IMR-90 (cell line): ENCODE results near the gene KRT28. TPM values are rescaled to one million over a fixed set of nuclear protein-coding genes. Genes with fewer than 3 reads are reported as not detected.

Source experiments
- ATAC-seq: fragments of 200-7000 bp; cut with Tn5 transposase; 2 replicates; pipeline ENCODE4 v1.9.1; 2020; ENCODE audit warnings: low read depth, mild to moderate bottlenecking, moderate library complexity
- BruUV-seq: library from RNA; stranded (reverse); fragments of 400-500 nt; replicated peaks from 2 replicates; lab custom pipeline; 2021; lab: Mats Ljungman, UMichigan
- CTCF ChIA-PET: fragments of 300-600 bp; formaldehyde crosslinking; extraction: SDS; loops from one replicate; lab custom pipeline; 2021; ENCODE audit warnings: antibody characterized with exemption; lab: Yijun Ruan, JAX
- POLR2A ChIA-PET: fragments of 300-600 bp; sonication (Branson Sonifier 250); formaldehyde crosslinking; loops from one replicate; lab custom pipeline; 2022; ENCODE audit warnings: antibody characterized with exemption; ENCODE audit not compliant: unreplicated experiment; lab: Charles Lee
- DNase-seq: peaks from one replicate; pipeline ENCODE4 v3.0.0; 2013
- H2AFZ ChIP-seq: replicated peaks from 2 replicates; pipeline ENCODE3; 2013; ENCODE audit warnings: low read length, mild to moderate bottlenecking; ENCODE audit not compliant: poor library complexity
- H2AK5ac ChIP-seq: 2 replicates; pipeline ENCODE4 v1.6.1; 2013; ENCODE audit warnings: low read depth, low read length, inconsistent platforms
- H2AK9ac ChIP-seq: replicated peaks from 2 replicates; pipeline ENCODE3; 2013; ENCODE audit warnings: mild to moderate bottlenecking, low read depth, low read length, moderate library complexity; ENCODE audit not compliant: poor library complexity
- H2BK120ac ChIP-seq: 2 replicates; pipeline ENCODE4 v1.6.1; 2013; ENCODE audit warnings: low read depth, low read length, inconsistent platforms
- H2BK15ac ChIP-seq: 3 replicates; pipeline ENCODE4 v1.6.1; 2013; ENCODE audit warnings: low read depth, low read length, inconsistent platforms
- H2BK20ac ChIP-seq: 2 replicates; pipeline ENCODE4 v1.6.1; 2013; ENCODE audit warnings: low read depth, mild to moderate bottlenecking, inconsistent platforms, low read length, moderate library complexity
- H2BK5ac ChIP-seq: 2 replicates; pipeline ENCODE4 v1.6.1; 2013; ENCODE audit warnings: mild to moderate bottlenecking, low read depth, low read length, inconsistent platforms; ENCODE audit not compliant: poor library complexity, severe bottlenecking
- H3K14ac ChIP-seq: replicated peaks from 2 replicates; pipeline ENCODE4 v1.6.1; 2013; ENCODE audit warnings: low read depth, low read length, inconsistent platforms
- H3K18ac ChIP-seq: 2 replicates; pipeline ENCODE4 v1.6.1; 2013; ENCODE audit warnings: low read depth, low read length, control low read depth
- H3K23ac ChIP-seq: 2 replicates; pipeline ENCODE4 v1.6.1; 2013; ENCODE audit warnings: low read depth, low read length, inconsistent platforms
- H3K27ac ChIP-seq: 2 replicates; pipeline ENCODE4 v1.5.1; 2013; ENCODE audit warnings: mild to moderate bottlenecking, control low read depth, low read length; ENCODE audit not compliant: insufficient read depth
- H3K27me3 ChIP-seq: 2 replicates; pipeline ENCODE4 v1.6.1; 2013; ENCODE audit warnings: low read length; ENCODE audit not compliant: control insufficient read depth, insufficient read depth
- H3K36me3 ChIP-seq: 2 replicates; pipeline ENCODE4 v1.6.1; 2013; ENCODE audit warnings: low read length, mixed read lengths; ENCODE audit not compliant: control insufficient read depth, insufficient read depth
- H3K4ac ChIP-seq: 2 replicates; pipeline ENCODE4 v1.6.1; 2013; ENCODE audit warnings: low read depth, low read length, inconsistent platforms
- H3K4me1 ChIP-seq: 2 replicates; pipeline ENCODE4 v1.6.1; 2013; ENCODE audit warnings: low read length, mixed read lengths; ENCODE audit not compliant: control insufficient read depth, insufficient read depth
- H3K4me2 ChIP-seq: 2 replicates; pipeline ENCODE4 v1.6.1; 2013; ENCODE audit warnings: low read depth, mild to moderate bottlenecking, control low read depth, low read length, moderate library complexity
- H3K4me3 ChIP-seq: 2 replicates; pipeline ENCODE4 v1.5.1; 2013; ENCODE audit warnings: low read depth, mild to moderate bottlenecking, control low read depth, low read length, moderate library complexity; ENCODE audit not compliant: insufficient read depth
- H3K56ac ChIP-seq: 2 replicates; pipeline ENCODE4 v1.6.1; 2013; ENCODE audit warnings: low read length, inconsistent platforms; ENCODE audit not compliant: insufficient read depth; ENCODE audit errors: extremely low read depth
- H3K79me1 ChIP-seq, 2 experiments: 2 replicates each; pipeline ENCODE4 v1.6.1; 2013; ENCODE audit warnings: low read length in 2 of 2, inconsistent platforms in 1 of 2, low read depth in 1 of 2
- H3K9ac ChIP-seq: 2 replicates; pipeline ENCODE4 v1.6.1; 2013; ENCODE audit warnings: low read depth, low read length, control low read depth
- H3K9me1 ChIP-seq: 2 replicates; pipeline ENCODE4 v1.6.1; 2013; ENCODE audit warnings: low read length, inconsistent platforms; ENCODE audit not compliant: insufficient read depth
- H3K9me3 ChIP-seq: 2 replicates; pipeline ENCODE4 v1.6.1; 2013; ENCODE audit warnings: low read length; ENCODE audit not compliant: control insufficient read depth, insufficient read depth
- H4K20me1 ChIP-seq: 2 replicates; pipeline ENCODE4 v1.6.1; 2013; ENCODE audit warnings: low read length, inconsistent platforms; ENCODE audit not compliant: insufficient read depth
- H4K5ac ChIP-seq: 2 replicates; pipeline ENCODE4 v1.6.1; 2013; ENCODE audit warnings: mild to moderate bottlenecking, low read depth, low read length, control low read depth
- H4K8ac ChIP-seq, 2 experiments: 2 replicates each; pipeline ENCODE4 v1.6.1; 2013; ENCODE audit warnings: low read depth in 2 of 2, low read length in 2 of 2, control low read depth in 1 of 2, inconsistent platforms in 1 of 2
- H4K91ac ChIP-seq: 2 replicates; pipeline ENCODE4 v1.6.1; 2013; ENCODE audit warnings: low read depth, low read length, inconsistent platforms; ENCODE audit not compliant: insufficient read depth
- CEBPB ChIP-seq: IDR thresholded peaks from 2 replicates; pipeline ENCODE4 v1.6.1; 2012; ENCODE audit warnings: low read depth, low read length, improper control_type of control experiment
- MAFK ChIP-seq: IDR thresholded peaks from 2 replicates; pipeline ENCODE4 v1.6.1; 2012; ENCODE audit warnings: low read depth, low read length, improper control_type of control experiment
- NFE2L2 ChIP-seq: fragments of 150-350 bp; IDR thresholded peaks from 2 replicates; pipeline ENCODE4 v1.6.1; 2016; ENCODE audit warnings: low read depth, mild to moderate bottlenecking, low read length
- RFX5 ChIP-seq: IDR thresholded peaks from 2 replicates; pipeline ENCODE4 v1.8.0; 2012; ENCODE audit warnings: low read depth, mild to moderate bottlenecking, low read length, moderate library complexity
- SMC3 ChIP-seq: fragments of 150-350 bp; IDR thresholded peaks from 2 replicates; pipeline ENCODE4 v1.6.1; 2016; ENCODE audit warnings: low read depth, mild to moderate bottlenecking, antibody characterized with exemption, low read length, moderate library complexity
- WGBS, 2 experiments: methylation state at CpG; one replicate each; pipeline versions ENCODE4 v1.1.5 to v1.1.7; 2013; ENCODE audit warnings: missing lambda C conversion rate in 2 of 2; ENCODE audit not compliant: insufficient read length in 1 of 2; ENCODE audit errors: extremely low coverage in 2 of 2; 5-methylcytosine and 5-hydroxymethylcytosine counted together
- dilution Hi-C: fragments of 300-500 bp; cut with HindIII; formaldehyde crosslinking; loops from one replicate; pipeline ENCODE4 v1.14.3; 2018; ENCODE audit warnings: low sequenced_read_pairs; ENCODE audit not compliant: unreplicated experiment
- in situ Hi-C: fragments of 300-500 bp; cut with MboI; formaldehyde crosslinking; loops from 3 replicates; pipeline ENCODE4 v1.14.3; 2019; ENCODE audit warnings: low sequenced_read_pairs, inconsistent platforms, mixed read lengths
- intact Hi-C: fragments of 100-400 bp; cut with micrococcal nuclease; formaldehyde crosslinking; loops from 2 replicates; pipeline ENCODE4 v1.10.0; 2022
- polyA plus RNA-seq, 3 experiments: library from polyadenylated mRNA; depleted of rRNA; stranded (reverse); fragments of >200 nt; gene quantifications; 2 replicates each; pipeline ENCODE4 v1.2.3, GENCODE V29; 2012; ENCODE audit warnings: low replicate concordance in 1 of 3
- total RNA-seq: library from RNA; depleted of rRNA; stranded (reverse); fragments of >200 nt; gene quantifications from 2 replicates; pipeline ENCODE4 v1.2.3, GENCODE V29; 2012
- TF ChIP-seq, protein P1 (sequence below): conservative IDR thresholded peaks from 2 replicates; pipeline ENCODE4 v1.5.1; 2012; ENCODE audit warnings: mild to moderate bottlenecking, low read depth, low read length, improper control_type of control experiment

The KRT28 gene
- total and polyA plus RNA-seq, 2 of the 4 experiments (the other 2 are of a cell fraction), result not detected

DNA sequence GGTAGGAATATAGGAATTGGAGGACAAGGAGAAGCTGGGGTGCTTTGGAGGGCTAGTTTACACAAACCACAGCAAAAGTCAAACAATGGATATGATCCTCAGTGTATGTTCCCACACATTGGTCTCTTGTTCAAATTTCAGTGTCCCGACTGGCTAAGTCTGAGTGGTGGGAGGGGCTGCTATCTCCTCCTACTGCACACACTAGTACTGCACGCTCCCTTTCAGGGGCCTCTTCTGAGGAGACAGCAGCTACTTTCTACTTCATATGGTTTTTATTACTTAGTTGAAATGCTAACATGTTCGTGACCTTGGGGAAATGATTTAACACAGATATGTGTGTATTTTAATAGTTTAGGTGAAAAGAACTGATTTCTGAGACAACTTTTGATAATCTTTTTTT lies 41.5 kb upstream of the KRT28 start:
- CTCF ChIA-PET, result no interaction called here
- H2BK20ac ChIP-seq, result no peak overlapping the region
- H2AK9ac ChIP-seq, result no peak overlapping the region
- H3K4ac ChIP-seq, result no peak overlapping the region
- no peak overlapping the region for H3K9ac ChIP-seq
- H4K91ac ChIP-seq, result no peak overlapping the region
- H4K5ac ChIP-seq, result no peak overlapping the region
- H2BK15ac ChIP-seq, result no peak overlapping the region
- no peaks in the 10 kb centered on the region for H3K4me1 ChIP-seq
- 0 out of 2 replicates have a peak, but pooled peaks cover 2% of the 10 kb centered on the region for H3K9me1 ChIP-seq
- no peaks in the 10 kb centered on the region for H3K9me3 ChIP-seq
- no CpG with 5 or more reads among the region's 3 CpGs for WGBS, 2 experiments
- H4K8ac ChIP-seq, result no peak overlapping the region
- H3K23ac ChIP-seq, result no peak overlapping the region
- in situ Hi-C loops, result no loop called here
- POLR2A ChIA-PET, result no interaction called here
- DNase-seq (no peak), ATAC-seq (no peak)
- H3K4me3 ChIP-seq, result no peak overlapping the region
- H4K20me1 ChIP-seq, result no peaks in the 10 kb centered on the region
- no peak overlapping the region for H3K14ac ChIP-seq
- no peak overlapping the region for H2BK120ac ChIP-seq
- no peak overlapping the region for H3K27ac ChIP-seq
- no TSS peak for BruUV-seq
- H2AFZ ChIP-seq, result no peak overlapping the region
- H3K4me2 ChIP-seq, result no peak overlapping the region
- H3K36me3 ChIP-seq, result no peaks in the 10 kb centered on the region
- intact Hi-C loops, result no loop called here
- H2BK5ac ChIP-seq, result no peak overlapping the region
- no peaks in the 10 kb centered on the region for H3K79me1 ChIP-seq
- no peak overlapping the region for H3K56ac ChIP-seq
- no peaks in the 10 kb centered on the region; the same call in 1 of the 2 replicates for H3K27me3 ChIP-seq
- TF ChIP-seq CEBPB, result no peak
- TF ChIP-seq, protein P1, sequence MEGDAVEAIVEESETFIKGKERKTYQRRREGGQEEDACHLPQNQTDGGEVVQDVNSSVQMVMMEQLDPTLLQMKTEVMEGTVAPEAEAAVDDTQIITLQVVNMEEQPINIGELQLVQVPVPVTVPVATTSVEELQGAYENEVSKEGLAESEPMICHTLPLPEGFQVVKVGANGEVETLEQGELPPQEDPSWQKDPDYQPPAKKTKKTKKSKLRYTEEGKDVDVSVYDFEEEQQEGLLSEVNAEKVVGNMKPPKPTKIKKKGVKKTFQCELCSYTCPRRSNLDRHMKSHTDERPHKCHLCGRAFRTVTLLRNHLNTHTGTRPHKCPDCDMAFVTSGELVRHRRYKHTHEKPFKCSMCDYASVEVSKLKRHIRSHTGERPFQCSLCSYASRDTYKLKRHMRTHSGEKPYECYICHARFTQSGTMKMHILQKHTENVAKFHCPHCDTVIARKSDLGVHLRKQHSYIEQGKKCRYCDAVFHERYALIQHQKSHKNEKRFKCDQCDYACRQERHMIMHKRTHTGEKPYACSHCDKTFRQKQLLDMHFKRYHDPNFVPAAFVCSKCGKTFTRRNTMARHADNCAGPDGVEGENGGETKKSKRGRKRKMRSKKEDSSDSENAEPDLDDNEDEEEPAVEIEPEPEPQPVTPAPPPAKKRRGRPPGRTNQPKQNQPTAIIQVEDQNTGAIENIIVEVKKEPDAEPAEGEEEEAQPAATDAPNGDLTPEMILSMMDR, result no peak
- no peak for TF ChIP-seq NFE2L2
- no peak for TF ChIP-seq SMC3
- no peak for TF ChIP-seq MAFK
- no peak for TF ChIP-seq RFX5
- H2AK5ac ChIP-seq, result no peak overlapping the region
- dilution Hi-C loops, result no loop called here
- no peak overlapping the region for H3K18ac ChIP-seq
